IPS-NIHi11 (cell line): ENCODE measurements around the gene BAG1.

Experiments
- DNase-seq: peaks from one replicate; pipeline ENCODE4 v3.0.0; 2012; ENCODE audit warnings: mixed read lengths, low spot score

The BAG1 gene

DNA sequence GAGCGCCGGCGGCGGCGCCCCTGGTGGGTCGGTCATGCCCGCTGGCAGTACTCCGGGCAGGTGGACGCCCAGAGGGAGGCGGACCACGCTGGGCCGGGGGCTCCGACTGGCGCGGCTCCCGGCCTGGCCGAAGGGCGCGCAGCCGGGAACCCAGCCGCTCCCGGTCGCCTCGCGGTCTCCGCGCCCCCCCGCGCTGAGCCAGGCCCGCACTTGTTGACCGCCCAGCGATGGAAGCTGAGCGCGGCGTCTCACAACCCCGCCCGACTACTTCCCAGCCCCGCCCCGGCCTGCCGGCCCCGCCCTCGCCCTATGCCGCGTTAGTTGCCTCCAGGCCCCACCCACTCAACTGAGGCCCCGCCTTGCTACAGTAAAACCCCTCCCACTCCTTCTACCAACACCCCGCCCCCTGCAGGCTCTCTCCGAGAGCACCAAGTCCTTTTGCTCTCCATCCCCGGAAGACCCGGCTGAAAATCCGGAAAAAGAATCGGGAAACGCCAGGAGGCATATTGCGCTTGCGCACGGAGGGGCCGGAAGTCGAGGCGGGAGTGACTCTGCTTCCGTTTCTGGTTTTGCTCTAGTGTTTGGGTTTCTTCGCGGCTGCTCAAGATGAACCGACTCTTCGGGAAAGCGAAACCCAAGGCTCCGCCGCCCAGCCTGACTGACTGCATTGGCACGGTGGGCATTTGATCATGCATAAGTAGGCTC is at the start of gene BAG1, which contains the start of gene CHMP5:
Gene BAG1, minus strand, starts transcription at position 236 of the 705 bp plus-strand sequence.
Gene CHMP5, plus strand, starts transcription at position 577 of the 705 bp plus-strand sequence. Its CDS starts 30 bp downstream, at position 607.
- peak; percentile 97 for DNase-seq

DNA sequence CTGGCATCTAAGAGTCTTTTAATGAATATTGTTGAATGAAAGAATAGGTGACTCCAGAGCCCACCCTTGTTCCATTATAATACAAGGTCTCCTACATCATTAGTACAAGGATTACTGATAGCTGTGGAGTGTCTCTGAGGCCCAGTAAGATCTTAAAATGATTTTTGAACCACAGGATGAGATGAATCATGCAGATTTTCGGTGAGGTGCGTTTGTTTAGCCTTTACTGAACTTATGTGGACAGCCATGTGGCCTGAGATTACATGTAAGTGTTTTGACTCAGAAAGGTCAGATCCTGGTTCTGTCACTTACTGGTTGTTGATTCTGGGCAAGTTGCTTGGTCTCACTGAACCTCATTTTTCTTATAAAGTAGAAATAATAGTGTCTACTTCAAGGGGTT is 47.4 kb upstream of the BAG1 start:
- no peak for DNase-seq

DNA sequence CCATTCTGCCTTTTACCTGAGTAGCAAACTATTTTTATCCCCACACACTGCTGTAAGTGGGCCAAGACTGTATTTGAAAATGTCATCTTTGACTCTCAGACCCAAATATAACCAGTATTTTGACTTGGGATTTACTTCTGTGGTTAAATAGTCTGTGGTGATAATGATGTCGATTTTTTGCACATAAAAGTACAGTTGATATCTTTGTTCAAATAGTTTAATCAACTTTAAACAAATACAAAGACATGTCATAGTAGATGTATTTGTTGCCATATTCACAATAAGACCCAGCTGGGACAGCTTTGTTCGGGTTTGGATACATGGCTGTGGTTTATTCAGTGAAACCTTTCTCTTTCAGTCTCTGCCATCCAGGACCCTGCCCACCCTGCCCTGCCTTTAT is 46.2 kb upstream of the BAG1 start:
- no peak for DNase-seq

DNA sequence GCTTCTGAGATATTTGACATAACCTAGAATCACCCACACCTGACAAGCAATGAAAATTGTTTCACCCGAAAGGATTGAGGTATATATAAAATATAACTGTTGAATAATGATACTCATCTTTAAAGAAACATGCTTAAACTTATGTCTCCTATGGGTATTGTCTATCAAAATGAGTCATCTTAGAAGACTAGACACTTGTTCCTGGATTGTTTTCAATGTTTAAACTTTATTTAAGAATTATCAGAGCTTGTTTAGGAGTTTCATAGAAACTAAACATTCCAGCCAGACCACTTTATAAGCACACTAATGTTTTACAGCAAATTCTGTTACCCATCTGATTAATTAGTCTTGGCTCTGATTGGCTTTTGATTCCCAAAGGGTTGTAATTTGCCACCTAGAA is 45.4 kb upstream of the BAG1 start:
- DNase-seq, result no peak

DNA sequence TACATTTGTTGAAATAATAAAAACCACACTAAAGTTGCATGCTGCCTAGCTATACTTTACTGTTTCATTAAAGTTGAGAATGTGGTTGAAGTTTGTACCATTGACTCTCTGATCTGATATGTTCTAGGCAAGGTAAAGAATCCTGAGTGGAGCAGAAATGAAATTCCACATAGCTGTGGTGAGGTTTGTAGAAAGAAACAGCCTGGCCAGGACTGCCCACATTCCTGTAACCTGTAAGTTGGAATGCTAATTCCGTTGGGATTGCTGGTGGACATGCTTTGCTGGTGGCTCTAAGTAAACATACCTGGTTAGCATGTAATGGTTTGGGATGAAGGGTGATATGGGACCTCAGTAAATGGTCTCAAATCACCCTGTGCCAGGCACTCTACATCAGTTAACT is 42.6 kb upstream of the BAG1 start:
- DNase-seq, result no peak

DNA sequence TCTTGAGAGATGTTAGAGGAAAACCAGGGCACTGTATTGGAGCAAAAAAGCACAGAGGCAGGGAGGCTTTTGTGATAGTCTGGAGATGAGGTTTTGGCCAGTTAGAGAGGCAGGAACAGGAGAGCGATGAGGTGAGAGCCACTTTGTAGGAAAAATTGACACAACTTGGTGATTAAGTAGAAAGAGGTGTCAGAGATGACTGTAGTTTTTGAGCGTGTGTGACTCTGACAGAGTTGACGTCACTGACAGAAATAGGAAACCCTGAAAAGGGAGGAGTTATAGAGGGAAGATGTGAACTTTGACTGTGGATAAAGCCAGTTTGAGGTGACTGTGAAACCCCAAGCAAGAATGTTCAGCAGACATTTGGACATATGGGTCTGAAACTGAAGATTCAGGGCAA is 41.5 kb upstream of the BAG1 start:
- no peak for DNase-seq

DNA sequence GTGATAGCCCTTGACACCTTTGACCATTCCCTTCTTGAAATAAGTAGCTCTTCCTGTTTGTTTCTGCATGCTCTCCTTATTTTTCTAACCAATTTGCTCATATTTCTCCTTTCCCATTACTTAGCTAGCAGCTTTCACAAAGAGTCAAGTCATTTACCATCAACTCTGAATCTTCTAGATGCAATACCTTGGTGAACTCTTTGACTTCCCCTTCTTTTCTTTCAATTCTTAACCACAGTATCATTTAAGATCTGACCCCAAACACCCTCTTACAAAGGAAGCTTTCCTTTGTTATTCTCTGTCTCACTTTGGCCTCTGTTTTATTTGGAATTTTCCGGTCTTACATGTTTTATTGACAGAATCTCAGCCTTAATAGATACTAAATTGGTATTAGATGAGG is 39.9 kb upstream of the BAG1 start:
- no peak for DNase-seq

DNA sequence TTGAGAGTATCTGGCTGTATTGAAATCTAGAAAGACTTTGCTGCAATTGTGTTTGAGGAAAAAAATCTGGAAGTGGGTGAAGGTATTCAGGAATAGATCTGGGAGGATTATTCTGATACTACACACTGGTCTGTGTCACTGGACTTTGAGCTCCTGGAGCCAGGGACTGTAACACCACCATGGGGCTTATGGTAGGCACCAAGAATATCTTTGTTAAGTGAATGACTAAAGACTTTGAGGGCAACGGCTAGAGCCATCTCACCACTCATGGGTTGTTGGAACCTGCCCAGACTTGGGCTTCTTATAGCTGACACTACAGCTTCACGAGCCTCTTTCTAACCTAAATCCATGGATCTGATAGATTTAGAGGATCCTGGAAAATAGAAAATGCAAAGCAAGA is 36.0 kb upstream of the BAG1 start:
- no peak for DNase-seq

DNA sequence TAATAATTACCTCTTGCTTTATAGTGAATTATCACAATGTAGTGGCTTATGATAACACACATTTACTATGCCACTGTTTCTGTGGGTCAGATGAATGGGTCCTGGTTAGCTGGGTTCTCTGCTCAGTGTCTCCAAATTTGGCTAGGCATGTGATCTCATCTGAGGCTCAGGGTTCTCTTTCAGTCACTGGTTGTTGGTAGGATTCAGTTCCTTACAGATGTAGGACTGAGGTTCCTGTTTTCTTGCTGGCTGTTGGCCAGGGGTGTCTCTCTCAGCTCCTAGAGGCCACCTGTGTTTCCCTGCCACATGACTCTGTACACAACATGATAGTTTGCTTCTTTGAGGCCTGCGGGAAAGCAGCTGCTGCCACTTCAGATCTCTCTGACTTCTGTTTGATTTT is 32.9 kb upstream of the BAG1 start:
- DNase-seq, result no peak

DNA sequence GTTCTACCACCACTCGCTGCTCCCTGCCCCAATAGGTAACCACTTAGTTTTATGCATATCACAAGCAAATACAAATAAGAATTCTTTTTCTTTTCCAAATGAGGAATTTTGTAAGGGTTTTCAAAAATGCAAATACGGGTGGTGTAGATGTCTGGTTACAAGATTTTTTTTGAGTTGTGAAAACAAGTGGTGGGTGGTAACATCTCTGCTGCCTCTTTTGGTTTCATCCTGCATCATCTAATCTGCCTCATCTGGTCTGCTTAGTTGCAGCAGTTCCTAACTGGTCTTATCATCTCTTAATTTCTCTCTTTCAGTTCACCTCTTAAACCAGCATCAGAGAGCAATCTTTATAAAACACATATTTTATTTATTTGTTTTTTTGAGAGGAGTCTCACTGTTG is 31.1 kb upstream of the BAG1 start:
- no peak for DNase-seq

DNA sequence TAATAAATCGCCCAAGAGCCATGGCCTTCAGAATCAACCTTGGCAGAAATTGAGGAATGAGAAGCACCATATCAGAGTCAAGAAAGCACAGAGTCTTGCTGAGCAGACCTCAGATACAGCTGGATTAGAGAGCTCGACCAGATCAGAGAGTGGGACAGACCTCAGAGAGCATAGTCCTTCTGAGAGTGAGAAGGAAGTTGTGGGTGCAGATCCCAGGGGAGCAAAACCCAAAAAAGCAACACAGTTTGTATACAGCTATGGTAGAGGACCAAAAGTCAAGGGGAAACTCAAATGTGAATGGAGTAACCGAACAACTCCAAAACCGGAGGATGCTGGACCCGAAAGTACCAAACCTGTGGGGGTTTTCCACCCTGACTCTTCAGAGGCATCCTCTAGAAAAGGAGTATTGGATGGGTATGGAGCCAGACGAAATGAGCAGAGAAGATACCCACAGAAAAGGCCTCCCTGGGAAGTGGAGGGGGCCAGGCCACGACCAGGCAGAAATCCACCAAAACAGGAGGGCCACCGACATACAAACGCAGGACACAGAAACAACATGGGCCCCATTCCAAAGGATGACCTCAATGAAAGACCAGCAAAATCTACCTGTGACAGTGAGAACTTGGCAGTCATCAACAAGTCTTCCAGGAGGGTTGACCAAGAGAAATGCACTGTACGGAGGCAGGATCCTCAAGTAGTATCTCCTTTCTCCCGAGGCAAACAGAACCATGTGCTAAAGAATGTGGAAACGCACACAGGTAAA is 30.3 kb upstream of the BAG1 start:
- no peak for DNase-seq

DNA sequence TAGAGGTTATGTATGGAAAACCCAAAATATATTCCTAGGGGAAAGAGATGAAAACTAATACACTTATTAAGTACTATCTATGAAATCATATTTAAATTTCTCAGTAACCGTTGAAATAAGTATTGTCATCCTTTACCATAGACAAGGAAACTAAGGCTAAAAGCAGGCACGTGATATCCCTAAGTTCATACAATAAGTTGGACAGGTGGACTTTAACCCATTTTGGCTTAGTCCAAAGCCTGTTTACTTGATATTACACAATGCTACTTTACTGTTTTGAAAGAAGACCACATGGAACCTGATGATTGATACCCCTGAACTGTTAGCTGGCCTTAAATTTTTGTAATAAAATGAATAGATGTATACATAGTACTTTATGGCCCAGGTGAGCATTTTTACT is 29.3 kb upstream of the BAG1 start:
- DNase-seq, result no peak

DNA sequence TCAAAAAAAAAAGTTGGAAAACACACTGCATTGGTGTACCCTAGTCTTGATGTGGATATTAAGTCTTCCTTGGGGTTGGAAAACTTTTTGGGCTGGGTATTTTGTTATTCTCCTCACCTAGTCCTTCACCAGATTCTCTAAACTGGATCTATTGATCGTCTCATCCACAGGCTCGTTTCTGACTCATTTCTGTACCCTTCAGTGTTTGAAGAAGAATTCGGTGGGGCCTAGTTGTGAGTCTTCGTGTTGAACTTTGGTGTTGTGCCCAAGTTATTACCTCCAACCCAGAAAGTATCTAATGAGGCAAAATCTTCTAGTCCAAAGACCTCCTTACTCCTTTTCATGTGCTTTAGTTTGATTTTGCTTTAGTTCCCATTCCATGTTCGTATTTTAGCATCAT is 27.4 kb upstream of the BAG1 start:
- no peak for DNase-seq

DNA sequence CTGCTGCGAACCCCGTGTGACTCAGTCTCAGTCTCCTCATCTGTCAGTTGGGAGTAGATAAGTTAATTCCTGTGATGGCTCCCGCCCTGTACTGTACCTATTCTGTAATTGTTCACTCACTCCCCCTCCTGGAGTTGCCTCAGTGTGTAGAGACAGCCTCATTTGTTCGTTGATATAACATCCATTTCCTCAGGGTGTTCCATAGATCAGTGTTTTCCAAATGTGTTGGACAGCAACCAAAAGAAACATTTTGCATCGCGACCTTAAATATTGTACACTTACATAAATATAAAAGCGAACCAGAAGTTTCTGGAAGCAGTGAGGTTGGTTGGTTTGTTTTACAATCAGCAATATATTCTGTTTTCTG is 26.5 kb upstream of the BAG1 start:
- no peak for DNase-seq

DNA sequence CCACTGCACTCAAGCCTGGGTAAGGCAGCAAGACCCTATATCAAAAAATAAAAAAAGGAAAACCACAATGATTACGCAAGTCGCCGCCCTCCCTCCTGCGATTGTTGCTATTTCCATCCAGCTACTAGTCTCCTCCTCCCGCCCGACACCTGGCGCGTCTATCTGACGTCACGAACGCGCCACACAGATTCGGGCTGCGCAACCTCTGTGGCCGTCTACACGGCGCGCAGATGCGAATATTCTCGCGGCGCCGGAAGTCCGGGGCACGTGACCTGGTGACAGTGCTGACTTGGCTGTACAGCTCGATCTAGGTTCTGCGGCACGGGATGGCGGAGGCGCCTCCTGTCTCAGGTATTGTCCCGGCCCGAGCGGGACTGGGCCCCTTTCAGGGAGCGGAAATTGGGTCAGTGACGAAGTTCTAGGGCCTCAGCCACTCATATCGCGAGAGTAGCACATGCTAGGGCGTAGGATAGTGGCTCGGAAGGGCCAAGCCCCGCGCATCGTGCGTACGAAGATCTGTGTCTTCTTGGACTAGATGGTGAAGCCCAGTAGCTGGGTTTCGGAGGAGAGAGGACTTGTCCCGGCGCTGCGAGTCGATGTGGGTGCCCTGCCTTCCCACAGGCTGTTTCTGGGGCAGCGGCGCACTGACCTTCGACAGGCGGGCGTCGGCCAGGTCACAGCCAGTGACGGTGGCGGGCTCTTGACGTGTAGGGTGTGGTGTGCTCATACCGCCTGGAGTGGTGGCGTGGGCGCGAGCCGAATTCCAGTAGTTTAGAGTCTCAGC is 25.9 kb upstream of the BAG1 start, which contains the start of gene NFX1:
Gene NFX1, plus strand, starts transcription at position 270 of the 784 bp plus-strand sequence. Its CDS starts 57 bp downstream, at position 327.
- DNase-seq, result peak; percentile 99

DNA sequence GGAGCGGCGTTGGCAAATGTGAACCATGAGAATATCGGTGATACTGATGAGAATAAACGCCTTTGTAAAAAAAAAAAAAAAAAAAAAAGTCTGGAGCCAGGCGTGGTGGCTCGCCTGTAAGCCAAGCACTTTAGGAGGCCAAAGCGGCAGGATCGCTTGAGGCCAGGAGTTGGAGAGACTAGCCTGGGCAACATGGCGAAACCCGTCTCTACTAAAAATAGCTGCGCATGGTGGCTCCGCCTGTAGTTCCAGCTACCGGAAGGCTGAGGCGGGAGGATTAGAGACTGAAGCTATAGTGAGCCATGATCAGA is 25.4 kb upstream of the BAG1 start:
- no peak for DNase-seq

DNA sequence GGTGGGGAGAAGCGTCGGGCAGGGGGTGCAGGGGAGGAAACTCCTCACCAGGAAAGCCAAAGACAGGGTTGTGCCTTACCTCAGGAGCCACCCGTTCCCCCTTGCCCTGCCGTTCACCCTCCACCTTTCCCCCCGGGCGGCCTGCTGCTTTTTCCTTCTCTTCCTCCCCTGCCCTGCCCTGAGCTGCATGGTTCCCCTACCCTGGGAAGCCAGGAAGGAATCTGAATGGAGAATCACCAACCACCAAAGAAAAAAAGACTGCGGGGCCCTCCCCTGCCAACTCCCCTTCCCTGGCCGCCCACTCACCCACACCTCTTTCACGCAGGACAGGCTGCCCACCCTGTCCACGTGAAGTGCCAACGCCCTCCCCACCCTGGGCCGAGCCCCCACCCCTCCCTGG is 25.0 kb upstream of the BAG1 start:
- no peak for DNase-seq

DNA sequence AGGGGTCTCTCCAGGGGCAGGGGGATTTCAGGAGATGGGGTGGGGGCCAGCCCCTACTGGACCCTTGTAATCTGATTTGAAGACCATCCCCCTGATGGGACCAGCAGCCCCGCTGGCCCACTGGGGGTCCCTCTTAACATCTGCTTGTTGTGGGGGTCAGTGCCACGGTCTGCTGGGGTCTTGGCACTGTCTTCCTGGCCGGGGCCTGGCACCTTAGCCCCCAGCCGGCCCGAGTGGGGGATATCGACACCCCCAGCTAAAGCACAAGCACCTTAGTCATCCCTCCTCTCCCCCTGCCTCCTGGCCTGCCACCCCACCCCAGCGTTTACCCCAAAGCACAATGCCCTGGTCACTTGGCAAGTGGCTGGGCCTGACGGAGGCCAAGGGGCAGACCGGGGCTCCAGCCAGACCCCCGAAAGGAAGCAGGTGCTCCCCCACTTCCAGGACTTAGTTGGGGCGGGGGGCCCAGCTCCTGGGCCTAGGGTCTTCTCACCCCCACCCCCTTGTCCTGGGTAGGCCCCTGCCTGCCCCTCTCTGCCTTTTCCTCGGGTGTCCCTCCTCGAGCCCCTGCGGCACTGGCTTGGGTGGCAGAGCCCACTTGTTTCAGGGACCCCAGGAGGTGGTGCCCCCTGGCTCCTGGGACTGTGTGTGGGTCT is 24.4 kb upstream of the BAG1 start:
- DNase-seq, result no peak

DNA sequence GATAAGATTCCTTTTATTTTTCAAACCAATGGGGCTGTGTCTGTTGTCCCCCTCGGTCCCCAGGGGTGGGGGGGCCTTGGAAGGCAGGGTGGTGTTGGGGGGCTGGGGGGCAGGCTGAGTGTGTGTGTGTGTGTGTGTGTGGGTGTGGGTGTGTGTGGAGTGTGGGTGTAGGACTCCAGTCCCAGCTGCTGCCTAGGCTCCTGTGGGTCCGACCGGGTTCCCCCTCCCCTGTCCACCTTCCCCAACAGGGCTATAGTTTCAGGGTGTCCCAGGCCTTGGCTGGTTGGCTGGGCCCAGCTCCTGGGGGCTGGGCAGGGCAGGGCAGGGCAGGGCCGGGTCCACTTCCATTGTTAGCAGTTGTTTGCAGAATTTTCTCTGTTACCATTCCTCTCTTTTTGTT is 23.7 kb upstream of the BAG1 start:
- no peak for DNase-seq

DNA sequence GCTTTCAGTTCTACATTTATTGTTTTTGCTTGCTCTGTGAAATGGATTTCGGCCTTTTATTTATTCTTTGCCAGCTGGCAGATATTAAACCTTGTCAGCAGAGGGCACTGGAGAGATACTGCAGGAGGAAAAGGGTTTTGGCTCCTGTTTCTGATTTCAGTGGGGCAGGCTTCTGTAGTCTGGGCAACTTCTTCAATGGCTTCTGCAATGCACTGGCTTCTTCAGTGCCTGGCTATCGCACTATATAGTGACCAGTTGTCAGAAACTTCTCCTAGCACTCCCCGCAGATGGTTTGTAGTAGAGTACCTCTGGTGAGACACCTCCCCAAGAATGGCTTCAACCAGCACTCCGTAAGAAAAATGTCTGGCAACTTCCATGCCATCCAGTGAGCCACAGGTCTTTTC is 22.6 kb upstream of the BAG1 start:
- DNase-seq, result peak; percentile 63

DNA sequence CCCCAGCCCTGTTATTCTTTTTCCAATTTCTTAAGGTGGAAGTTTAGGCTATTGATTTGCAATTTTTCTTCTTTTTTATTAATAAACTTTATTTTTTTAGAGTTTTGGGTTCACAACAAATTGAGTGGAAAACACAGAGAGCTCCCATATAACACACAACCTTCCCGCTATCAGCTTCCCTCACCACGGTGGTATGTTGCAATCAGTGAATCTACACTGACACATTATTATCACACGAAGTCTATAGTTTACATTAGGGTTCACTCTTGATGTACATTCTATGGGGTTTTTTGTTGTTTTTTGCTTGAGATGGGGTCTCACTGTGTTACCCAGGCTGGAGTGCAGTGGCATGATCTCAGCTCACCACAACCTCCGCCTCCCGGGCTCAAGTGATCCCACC is 21.0 kb upstream of the BAG1 start:
- no peak for DNase-seq

DNA sequence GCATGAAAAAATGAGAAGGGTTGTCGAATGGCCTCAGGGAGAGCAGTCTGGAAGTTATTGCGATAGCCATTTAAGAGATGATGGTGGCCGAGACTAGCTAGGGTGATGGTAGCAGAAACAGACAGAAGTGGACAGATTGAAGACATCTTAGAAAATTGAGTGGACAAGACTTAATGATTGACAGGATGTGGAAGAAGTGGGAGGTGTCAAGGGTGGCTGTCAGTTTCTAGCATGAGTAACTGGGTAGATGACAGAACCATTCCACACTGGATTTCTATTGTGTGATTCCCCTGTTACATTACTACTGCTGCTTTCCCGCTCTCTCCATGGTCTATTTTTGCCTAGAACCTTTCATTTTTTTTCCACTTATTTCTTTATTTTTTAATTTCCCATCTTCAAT is 13.0 kb upstream of the BAG1 start:
- no peak for DNase-seq

DNA sequence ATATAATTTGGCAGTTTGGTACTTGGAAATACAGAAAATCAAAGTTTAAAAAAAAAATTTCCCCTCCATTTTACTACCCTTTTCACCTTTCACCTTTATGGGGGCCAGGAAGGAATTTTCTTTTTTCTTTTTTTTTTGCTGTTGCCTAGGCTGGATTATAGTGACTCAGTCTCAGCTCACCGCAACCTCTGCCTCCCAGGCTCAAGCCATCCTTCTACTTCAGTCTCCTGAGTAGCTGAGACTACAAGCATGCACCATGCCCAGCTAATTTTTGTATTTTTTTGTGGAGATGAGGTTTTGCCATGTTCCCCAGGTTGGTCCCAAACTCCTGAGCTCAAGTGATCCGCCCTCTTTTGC is 9.4 kb upstream of the BAG1 start:
- DNase-seq, result no peak
